ENCODE measurements around the gene SMPD2.

The SMPD2 gene

GRCh38 chr6:109440331-109441068, at the start of gene SMPD2, which contains the start of gene PPIL6:
Gene SMPD2 (plus strand): TSS chr6:109440724. CDS start chr6:109441122, 398 bp downstream.
Gene PPIL6 (minus strand): TSS chr6:109440628. CDS start chr6:109440590, 38 bp downstream.
- peak; percentile 97 for DNase-seq (ENCODE audit: low spot score)

GRCh38 chr6:109393157-109393885, 47.2 kb upstream of the SMPD2 start:
- DNase-seq (ENCODE audit: low spot score): no peak

- no peak for DNase-seq (ENCODE audit: low spot score)
Observed at GRCh38 chr6:109393886-109394281, 46.6 kb upstream of the SMPD2 start.

GRCh38 chr6:109396046-109396718, 44.3 kb upstream of the SMPD2 start:
- no peak for DNase-seq (ENCODE audit: low spot score)

- peak; percentile 27 for DNase-seq (ENCODE audit: low spot score)
Observed at GRCh38 chr6:109397020-109397419, 43.5 kb upstream of the SMPD2 start.

- no peak for DNase-seq (ENCODE audit: low spot score)
Observed at GRCh38 chr6:109406196-109406595, 34.3 kb upstream of the SMPD2 start.

- DNase-seq (ENCODE audit: low spot score): no peak
Observed at GRCh38 chr6:109411034-109411433, 29.5 kb upstream of the SMPD2 start.

- DNase-seq (ENCODE audit: low spot score): no peak
Observed at GRCh38 chr6:109417646-109418045, 22.9 kb upstream of the SMPD2 start.

GRCh38 chr6:109420751-109421150, 19.8 kb upstream of the SMPD2 start:
- no peak for DNase-seq (ENCODE audit: low spot score)

GRCh38 chr6:109421184-109421583, 19.3 kb upstream of the SMPD2 start:
- DNase-seq (ENCODE audit: low spot score): no peak

- DNase-seq (ENCODE audit: low spot score): no peak
Observed at GRCh38 chr6:109424946-109425345, 15.6 kb upstream of the SMPD2 start.

GRCh38 chr6:109428889-109429477, 11.5 kb upstream of the SMPD2 start:
- DNase-seq (ENCODE audit: low spot score): no peak

- DNase-seq (ENCODE audit: low spot score): no peak
Observed at GRCh38 chr6:109429496-109429895, 11.0 kb upstream of the SMPD2 start.

- no peak for DNase-seq (ENCODE audit: low spot score)
Observed at GRCh38 chr6:109434456-109434855, 6.1 kb upstream of the SMPD2 start.

- DNase-seq (ENCODE audit: low spot score): no peak
Observed at GRCh38 chr6:109436041-109436440, 4.5 kb upstream of the SMPD2 start.

GRCh38 chr6:109441069-109441816, 719 bp downstream of the SMPD2 start:
- peak; percentile 52 for DNase-seq (ENCODE audit: low spot score)

GRCh38 chr6:109442393-109442924, 1.9 kb downstream of the SMPD2 start:
- DNase-seq (ENCODE audit: low spot score): no peak

GRCh38 chr6:109443425-109443950, 3.0 kb downstream of the SMPD2 start:
- DNase-seq (ENCODE audit: low spot score): no peak

GRCh38 chr6:109445382-109445781, 4.9 kb downstream of the SMPD2 start:
- DNase-seq (ENCODE audit: low spot score): no peak

GRCh38 chr6:109446072-109446471, 5.5 kb downstream of the SMPD2 start:
- DNase-seq (ENCODE audit: low spot score): no peak

GRCh38 chr6:109446541-109446940, 6.0 kb downstream of the SMPD2 start:
- DNase-seq (ENCODE audit: low spot score): no peak
